HL-60 (cell line): Measurements from ENCODE around the gene MYO3B.

Experiments used
- DNase-seq, 2 experiments: peaks; one replicate each; pipeline ENCODE4 v3.0.0-alpha.2; 2010 to 2020; ENCODE audit warnings: low read depth in 1 of 2, low spot score in 1 of 2
- H3K27ac ChIP-seq: fragments of 250-450 bp; sonication (Bioruptor Pico); replicated peaks from 2 replicates; pipeline ENCODE4 v1.5.1; 2020; ENCODE audit warnings: mild to moderate bottlenecking, moderate library complexity
- H3K27me3 ChIP-seq: fragments of 250-450 bp; sonication (Bioruptor Pico); 2 replicates; pipeline ENCODE4 v1.5.1; 2021; ENCODE audit warnings: mild to moderate bottlenecking, moderate library complexity; ENCODE audit not compliant: insufficient read depth, poor library complexity, severe bottlenecking
- H3K4me3 ChIP-seq: replicated peaks from 2 replicates; pipeline ENCODE4 v1.5.1; 2011; ENCODE audit warnings: mild to moderate bottlenecking, control low read depth, low read length; ENCODE audit not compliant: insufficient read depth
- CTCF ChIP-seq: IDR thresholded peaks from one replicate; pipeline ENCODE4 v1.5.1; 2011; ENCODE audit warnings: low read length, control low read depth, inconsistent platforms; ENCODE audit not compliant: insufficient read depth
- GABPA ChIP-seq: IDR thresholded peaks from 2 replicates; pipeline ENCODE4 v1.6.1; 2012; ENCODE audit warnings: low read depth
- POLR2AphosphoS5 ChIP-seq: IDR thresholded peaks from 2 replicates; pipeline ENCODE4 v1.6.1; 2012; ENCODE audit warnings: low read depth
- REST ChIP-seq: IDR thresholded peaks from 2 replicates; pipeline ENCODE4 v1.6.1; 2012; ENCODE audit warnings: low read depth; ENCODE audit not compliant: insufficient replicate concordance
- SPI1 ChIP-seq: IDR thresholded peaks from 2 replicates; pipeline ENCODE4 v1.6.1; 2012; ENCODE audit warnings: low read depth, mild to moderate bottlenecking, borderline replicate concordance

The MYO3B gene

GRCh38 chr2:170224692-170225294 is 46.8 kb downstream of the MYO3B start:
- no peak overlapping the region for H3K27ac ChIP-seq
- peaks cover 3% of the 10 kb centered on the region for H3K27me3 ChIP-seq
- DNase-seq = no peak
- TF ChIP-seq SPI1 (no peak), GABPA (no peak), CTCF (no peak), POLR2AphosphoS5 (no peak), REST (no peak)
- no peak overlapping the region for H3K4me3 ChIP-seq

- H3K27ac ChIP-seq = no peak overlapping the region
- TF ChIP-seq REST (no peak), SPI1 (no peak), CTCF (no peak), GABPA (no peak), POLR2AphosphoS5 (no peak)
- H3K27me3 ChIP-seq = peaks cover 3% of the 10 kb centered on the region
- DNase-seq = no peak
- H3K4me3 ChIP-seq = no peak overlapping the region
These were observed 48.3 kb downstream of the MYO3B start for GRCh38 chr2:170226216-170226615.

- Histone ChIP-seq H3K27me3 (peaks cover 3% of the 10 kb centered on the region), H3K27ac (no peak overlapping the region), H3K4me3 (no peak overlapping the region)
- no peak for DNase-seq
- no peak for TF ChIP-seq SPI1
- TF ChIP-seq POLR2AphosphoS5 = no peak
- no peak for TF ChIP-seq CTCF
- TF ChIP-seq REST = no peak
- TF ChIP-seq GABPA = no peak
These were observed 49.6 kb downstream of the MYO3B start for GRCh38 chr2:170227507-170227947.
